CD4-positive, alpha-beta T cell treated with Interleukin-2 at 100 ng/mL for 4 hours (primary cell): ENCODE results near the gene DEPP1.
"Not testable (repeated sequence)": the region's sequence is repeated elsewhere in the genome, so short reads cannot be mapped to it uniquely, and the experiment has no call there.

Experiments
- DNase-seq: peaks from one replicate; pipeline ENCODE4 v3.0.0-alpha.2; 2020; ENCODE audit warnings: low spot score

DEPP1 gene, protein sequence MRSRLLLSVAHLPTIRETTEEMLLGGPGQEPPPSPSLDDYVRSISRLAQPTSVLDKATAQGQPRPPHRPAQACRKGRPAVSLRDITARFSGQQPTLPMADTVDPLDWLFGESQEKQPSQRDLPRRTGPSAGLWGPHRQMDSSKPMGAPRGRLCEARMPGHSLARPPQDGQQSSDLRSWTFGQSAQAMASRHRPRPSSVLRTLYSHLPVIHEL

DNA sequence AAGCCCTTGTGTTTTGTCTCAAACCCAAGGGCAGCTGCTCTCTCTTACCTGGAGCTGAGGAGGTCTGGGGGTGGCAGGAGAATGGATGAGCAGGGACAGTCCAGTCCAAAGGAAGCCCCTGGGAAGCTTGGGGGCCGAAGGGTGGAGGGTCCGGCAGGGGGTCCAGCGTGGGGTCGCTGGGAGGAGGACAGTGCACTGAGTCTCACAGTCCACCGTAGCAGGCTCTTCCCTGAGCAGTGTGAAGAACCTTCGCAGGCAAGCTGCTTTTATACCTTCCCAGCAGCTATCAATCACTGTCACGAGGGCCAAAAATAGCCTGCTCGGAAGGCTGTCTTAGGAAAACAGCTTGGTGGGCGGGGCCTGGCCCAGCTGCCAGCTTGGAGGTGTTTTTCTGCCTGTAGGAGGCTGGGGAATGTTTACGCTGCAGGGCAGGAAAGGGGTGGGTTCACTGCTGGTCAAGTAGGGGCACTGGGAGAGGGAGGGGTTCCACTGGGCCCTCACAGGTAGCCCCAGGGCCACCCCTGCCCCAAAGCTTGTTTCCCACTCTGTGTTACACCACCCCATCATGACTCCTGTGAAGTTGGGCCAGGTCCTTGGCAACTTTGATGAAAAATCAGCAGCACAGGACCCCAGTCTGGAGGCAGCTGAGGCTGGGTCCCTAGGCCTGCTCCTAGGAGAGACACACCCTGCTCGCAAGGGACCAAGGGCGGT is at the start of gene DEPP1:
Gene DEPP1, minus strand, starts transcription at position 240 of the 711 bp plus-strand sequence. CDS start 779 bp downstream, outside the sequence.
- no peak for DNase-seq

DNA sequence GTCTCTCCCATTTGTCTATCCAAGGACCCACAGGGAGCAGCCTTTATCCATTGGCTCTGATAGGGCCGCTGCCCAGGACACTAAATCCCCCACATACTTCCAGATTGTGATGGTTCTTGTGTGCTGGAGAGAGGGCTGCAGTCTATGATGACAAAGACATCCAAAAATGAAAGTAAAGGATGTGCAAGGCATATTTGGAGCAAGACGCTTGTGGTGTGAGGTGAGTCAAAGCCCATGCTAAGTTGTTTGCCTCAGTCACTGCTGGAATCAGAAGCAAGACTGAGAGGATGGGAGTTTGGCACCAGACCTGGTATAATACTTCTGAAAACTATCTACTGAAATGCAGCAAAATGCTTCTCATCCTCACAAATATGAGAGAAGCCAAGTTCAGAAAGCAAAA is 44.8 kb upstream of the DEPP1 start:
- DNase-seq = no peak

DNA sequence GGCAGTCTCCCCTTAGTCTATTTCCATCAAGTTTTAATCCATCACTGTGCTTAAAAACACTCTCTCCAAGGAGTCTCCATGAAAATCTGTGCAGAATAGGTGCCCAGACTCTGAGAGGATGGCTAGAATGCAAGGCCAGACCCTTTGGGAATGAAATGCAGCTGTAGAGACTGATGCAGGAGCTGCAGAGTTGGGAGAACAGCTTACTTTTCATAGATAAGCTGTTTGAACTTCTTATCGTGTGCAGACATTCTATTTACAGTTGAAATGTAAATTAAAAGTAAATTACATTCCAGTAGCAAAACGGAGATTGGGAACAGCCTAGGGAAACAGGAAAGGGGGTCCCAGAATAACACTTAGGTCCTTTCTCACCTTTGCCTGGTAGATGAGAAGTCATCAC is 37.0 kb upstream of the DEPP1 start:
- no peak for DNase-seq

DNA sequence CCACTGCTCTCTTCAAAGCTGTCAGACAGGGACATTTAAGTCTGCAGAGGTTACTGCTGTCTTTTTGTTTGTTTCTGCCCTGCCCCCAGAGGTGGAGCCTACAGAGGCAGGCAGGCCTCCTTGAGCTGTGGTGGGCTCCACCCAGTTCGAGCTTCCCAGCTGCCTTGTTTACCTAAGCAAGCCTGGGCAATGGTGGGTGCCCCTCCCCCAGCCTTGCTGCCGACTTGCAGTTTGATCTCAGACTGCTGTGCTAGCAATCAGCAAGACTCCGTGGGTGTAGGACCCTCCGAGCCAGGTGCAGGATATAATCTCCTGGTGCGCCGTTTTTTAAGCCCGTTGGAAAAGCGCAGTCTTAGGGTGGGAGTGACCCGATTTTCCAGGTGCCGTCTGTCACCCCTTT is 35.9 kb upstream of the DEPP1 start:
- DNase-seq = not testable (repeated sequence)

DNA sequence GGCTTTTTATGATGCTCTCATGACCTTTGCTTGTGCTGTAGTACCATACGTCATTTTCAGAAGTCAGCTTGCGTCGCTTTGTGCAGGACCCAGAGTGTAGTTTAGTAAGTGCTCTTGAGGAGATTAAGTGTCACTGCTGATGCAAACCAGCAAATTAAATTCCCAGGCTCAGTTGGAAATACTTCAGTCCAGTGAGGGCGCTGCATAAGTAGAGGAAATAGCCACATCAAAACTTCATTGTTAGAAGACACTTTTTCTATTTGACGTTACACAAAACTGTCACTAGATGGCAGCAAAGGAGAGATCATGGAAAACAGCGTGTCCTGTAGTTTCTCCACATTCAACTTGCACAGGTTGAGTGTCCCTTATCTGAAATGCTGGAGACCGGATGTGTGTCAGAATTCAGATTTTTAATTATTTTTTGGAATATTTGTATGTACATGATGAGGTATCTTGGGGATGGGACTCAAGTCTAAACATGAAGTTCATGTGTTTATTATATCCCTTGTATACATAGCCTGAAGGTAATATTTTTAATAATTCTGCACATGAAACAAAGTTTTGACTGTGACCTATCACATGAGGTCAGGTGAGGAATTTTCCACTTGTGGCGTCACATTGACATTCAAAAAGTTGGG is 30.0 kb upstream of the DEPP1 start:
- peak; percentile 73 for DNase-seq

DNA sequence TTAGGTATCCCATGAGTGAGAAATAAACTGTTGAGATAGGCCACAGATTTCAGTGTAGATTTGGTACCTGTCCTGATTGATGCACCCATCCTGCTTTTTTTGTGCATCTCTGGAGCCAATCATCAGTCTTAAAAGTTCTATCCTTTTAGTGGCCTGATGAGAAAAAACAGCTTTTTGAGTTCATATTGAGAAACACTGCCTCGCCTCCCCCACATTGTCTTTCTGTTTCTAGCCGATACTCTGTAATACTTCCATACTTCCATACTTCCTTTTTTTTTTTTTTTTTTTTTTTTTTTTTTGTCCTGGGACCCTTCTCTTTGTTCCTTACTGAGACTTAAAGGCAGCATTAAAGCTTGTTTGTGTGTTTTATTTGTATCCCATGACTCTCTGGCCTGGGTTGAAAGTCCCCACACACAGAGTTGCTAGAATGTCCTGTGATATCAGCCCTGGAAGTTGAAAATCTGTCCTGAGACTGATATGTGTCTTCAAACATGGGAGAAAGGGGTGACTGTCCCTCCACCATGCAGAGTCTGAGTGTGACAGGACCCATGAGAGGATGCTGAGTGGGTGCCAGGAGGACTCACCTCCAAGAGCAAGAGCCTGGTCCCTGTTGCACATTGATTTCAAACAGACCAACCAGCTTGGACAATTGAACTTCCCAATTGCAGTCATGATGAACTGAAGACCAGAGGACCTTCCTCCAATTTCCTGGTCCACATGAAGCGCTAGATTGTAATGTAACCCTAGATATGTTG is 27.8 kb upstream of the DEPP1 start:
- DNase-seq = no peak

DNA sequence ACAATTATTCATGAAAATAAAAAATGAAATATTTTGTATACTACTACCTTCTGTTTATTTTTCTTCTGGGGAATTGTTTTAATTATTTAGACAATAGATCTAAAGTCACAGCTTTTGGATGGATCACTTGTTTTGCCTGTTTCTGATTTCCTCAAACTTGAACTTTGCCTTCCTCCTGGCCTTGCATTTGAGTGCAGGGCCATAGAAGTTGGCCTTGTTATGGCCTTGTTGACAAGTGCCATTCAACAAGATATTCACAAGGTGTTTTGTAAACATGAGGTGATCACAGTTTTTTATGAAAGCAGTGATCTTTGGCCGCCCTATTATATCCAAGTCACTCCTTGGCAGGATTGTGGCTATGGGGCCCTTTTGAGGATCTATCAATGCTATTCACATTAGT is 26.7 kb upstream of the DEPP1 start:
- DNase-seq = no peak

DNA sequence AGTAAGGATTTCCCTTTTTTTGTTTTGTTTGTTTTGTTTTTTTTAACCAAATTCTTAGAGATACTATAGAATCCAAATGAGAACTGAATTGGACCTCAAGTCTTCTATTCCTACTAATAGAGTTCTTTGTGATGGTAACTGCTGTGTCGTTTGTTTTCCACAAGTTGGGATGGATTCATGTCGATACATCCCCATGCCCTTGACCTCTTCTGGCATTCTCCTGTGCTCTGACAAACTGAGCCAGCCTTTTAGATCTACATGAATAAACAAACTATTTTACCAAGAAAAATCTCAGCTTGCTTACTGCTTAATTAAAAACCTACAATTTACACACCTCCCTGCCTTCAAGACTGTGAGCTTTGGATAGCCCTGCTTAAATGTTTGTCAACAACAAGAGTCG is 26.1 kb upstream of the DEPP1 start:
- DNase-seq = no peak

DNA sequence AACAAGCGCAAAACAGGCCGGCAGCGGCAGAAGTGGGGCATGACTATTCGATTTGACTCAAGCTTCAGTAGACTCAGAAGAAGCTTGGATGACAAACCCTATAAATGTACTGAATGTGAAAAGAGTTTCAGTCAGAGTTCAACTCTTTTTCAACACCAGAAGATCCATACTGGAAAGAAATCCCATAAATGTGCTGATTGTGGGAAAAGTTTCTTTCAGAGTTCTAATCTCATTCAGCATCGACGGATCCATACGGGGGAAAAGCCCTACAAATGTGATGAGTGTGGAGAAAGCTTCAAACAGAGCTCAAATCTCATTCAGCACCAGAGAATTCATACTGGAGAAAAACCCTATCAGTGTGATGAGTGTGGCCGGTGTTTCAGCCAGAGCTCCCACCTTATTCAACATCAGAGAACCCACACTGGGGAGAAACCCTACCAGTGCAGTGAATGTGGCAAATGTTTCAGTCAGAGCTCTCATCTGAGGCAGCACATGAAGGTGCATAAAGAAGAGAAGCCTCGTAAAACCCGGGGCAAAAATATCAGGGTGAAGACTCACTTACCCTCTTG is 24.9 kb upstream of the DEPP1 start:
- DNase-seq = no peak

DNA sequence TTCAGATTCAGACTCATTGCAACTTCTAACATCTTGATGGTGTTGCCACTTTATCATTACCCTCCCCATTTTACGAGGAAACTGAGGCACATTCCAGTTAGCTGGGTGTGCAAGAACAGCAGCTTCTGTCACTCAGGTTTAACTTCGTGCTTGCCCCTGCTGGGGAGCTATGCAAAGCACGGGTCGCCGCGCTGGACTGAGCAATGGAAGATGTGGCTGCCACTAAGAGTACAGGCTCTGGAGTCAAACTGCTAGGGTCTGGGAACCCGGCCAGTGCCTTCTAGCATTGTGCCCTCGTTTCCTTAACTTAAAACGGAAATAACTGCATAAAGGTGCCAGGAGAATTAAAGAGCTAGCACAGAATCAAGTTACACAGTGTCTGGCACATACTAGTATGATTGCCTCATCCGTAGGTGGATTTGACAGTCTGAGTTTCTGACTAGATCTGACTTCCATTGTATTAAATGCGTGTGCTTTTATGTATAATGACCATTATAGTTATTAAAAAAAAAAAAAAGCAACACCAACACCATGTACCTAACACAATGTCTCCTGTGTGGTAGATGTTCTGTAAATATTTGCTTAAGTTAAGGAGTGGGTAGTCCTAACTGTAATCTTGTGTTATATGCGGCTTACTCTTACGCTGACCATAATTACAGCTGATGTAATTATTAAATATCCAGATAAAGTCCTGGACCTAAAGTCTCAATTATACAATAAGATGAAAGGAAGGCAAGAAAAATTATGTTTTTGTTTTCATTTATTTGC is 23.0 kb upstream of the DEPP1 start:
- DNase-seq = peak; percentile 52

DNA sequence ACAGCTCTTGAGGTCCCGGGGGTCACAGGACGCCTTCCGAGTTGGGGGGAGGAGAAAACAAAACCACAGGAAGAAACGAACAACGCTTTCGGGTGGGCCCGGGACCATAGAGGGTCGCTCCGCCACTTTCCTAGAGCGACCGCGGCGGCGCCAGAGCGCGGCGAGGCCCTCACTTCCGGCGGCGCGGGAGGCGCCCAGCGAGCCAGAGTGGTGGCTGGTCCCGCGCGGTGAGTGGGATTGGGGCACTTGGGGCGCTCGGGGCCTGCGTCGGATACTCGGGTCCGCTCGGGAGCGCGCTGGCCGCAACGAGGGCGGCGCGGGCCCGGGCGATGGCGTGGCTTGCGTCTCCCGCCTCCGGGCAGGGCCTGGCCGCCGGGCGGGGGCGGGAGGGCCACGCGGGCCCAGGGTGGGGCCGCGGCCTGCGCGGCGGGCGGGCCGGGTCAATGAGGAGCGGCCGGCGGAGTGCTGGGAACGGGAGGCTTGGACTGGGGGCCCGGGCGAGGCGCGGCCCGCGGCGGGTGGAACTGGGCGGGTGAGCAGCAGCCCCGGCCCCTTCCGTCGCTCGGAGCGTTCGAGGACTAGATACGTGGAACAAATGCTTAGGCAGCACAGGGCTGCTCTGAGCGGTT is 22.3 kb upstream of the DEPP1 start, which contains the start of gene ZNF22:
Gene ZNF22, plus strand, starts transcription at position 172 of the 629 bp plus-strand sequence. CDS start 2,446 bp downstream, outside the sequence.
- peak; percentile 77 for DNase-seq

DNA sequence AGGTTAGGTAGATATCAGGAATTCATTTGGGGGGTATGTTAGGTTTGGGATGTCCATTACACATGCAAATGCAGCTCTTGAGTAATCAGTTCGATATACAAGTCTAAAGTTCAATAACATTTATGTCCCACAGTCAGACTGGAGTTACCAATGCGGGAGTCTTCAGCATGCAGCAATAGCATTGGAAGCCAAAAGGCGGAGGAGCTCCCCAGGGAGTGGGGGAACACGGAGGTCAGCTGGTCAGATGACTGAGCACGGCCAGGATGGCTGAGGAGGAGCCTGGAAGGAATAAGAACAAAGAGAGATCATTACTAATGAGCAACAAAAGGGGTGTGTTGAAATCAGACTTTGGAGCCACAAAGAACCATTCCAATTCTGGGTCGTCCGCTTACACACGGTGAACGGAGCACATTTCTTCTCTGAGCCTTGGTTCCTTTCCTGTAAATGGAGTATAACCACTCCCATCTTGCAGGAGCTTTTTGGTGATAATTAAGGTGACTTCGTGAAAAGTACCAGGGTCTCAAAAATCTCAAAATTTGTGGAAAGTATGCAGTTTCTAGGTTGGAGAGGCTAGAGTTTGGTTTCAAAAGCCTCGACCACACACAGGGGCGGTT is 21.6 kb upstream of the DEPP1 start:
- no peak for DNase-seq

DNA sequence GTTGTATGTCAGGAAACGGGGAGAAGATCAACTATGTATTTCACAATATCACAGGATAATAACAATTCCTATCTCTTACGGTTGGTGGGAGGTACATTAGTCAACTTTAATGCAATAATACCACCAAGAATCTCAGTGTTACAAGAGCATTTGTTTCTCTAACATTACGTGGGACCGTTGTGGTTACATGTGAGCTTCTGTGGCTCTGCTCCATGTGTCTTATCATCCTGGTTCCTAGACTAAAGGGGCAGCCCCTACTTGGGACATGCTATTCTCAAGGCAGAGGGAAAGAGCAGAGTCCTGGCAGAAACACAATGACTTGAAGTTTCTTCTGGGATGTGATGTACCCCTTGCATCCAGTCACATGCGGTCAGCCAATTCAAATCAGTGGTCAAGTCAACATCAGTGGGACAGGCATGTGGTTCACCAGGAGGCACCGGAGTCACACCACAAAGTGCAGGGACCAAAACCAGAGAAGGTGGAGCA is 19.6 kb upstream of the DEPP1 start:
- no peak for DNase-seq

DNA sequence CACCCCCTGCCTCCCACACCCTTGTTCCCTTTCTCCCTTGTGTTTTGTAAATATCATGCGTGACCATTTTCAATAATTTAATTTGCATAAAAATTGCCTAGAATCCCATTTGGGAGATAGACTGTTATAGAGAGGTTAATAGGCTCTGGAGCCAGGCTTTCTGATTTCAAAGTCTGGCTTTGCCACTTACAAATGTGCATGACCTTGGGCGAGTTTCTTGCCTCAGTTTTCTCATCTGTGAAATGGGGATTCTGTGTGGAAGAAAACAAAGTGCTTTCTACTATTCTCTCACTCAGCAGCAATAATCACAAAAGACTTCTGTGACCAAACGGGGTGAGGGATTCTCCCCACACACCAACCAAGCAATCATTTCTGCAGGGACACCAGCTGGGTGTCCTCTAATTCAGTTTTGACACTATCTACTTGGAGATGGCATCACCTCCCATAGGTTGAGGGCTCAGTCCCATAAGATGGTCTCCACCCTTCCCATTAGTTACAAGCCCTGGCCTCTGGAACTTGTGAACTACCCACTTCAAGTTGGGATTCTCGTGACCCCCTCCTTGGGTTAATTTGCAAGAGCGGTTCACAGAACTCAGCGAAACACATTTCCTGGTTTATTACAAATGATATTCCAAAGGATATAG is 18.6 kb upstream of the DEPP1 start:
- no peak for DNase-seq

DNA sequence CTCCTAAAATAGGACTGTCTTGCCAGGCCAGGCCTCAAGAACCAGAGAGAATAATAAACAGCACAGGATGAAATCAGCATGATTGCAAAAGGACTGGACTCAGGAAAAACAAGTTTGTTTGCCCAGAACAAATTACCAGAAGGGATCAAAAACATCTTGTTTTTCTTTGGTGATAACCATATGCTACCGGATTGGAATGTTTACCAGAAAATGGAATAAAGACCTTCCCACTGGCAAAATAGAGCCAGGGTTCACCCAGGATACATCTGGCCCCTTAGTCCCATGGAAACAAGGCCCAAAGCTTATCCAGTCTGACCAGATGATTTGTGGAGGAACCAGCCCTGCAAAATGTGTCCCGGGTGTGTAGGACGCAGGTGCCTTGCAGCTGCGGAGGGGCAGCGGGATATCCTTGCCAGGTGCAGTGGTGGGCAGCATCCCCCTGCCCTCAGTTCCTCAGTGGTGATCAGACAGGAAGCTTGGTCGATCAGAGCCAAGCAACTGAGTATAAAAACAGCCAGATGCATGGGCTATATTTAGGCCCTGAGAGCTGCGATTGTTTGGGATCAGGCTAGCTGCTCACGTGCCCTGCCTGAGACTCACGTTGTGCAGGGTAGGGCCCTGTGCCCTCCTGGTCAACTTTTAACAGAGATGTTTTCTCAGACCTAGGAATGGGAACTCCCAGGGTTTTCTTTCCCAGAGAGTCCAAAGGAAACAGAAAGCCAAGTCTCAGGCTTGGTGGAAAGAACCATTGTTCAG is 17.5 kb upstream of the DEPP1 start:
- DNase-seq = no peak

DNA sequence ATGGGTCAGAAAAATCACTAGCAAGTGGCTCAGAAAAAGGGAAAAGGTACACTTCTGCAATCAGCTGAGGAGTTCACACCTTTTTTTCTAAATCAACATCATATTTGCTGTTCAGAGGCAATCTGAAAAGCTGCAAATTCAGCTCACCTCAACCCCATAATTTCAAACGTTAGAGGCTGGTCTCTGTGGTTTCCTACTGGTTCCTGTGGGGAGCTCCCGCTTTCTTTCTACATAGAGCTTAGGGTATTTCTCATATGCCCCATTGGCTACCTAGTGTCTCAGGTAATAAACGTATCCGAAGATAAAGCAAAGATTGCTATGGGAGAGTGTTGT is 16.9 kb upstream of the DEPP1 start:
- no peak for DNase-seq

DNA sequence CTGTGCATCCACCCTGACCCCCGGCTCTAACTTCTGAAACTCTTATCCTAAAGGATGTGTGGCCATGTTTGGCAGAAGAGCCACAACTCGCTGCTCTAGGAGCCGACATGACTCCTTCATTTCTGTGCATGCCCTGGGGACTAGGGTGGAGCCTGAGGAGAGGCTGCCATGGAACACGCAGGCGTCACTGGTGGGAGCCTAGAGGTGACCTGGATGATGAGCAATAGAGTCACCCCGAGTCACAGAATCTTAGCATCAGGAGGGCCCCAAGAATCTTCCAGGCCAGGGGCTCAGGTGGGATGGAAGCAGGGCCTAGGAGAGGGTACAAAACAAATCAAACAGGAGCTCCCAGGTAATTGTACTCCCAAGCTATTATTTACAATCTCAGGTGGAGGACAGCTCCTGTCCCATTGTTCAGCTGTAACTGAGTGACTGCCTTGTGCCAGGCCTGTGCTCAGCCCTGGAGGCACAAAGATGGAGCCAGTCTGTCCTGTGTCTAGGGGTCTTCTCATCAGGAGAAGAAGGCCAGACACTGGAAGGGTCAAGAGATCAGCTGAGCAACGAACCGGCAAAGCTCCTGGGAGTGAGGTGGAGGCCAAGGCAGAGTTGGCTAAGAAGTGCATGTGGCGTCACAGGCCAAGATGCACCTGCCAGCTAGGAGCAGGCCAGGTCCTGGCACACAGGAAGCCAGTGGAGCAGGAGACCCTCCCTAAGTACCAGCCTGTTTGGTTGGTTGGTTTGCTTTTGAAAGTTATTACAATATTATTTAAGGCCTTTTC is 16.3 kb upstream of the DEPP1 start:
- no peak for DNase-seq
